IMR-90 (cell line): ENCODE measurements around the gene RSPH9. TPM values are rescaled to one million over a fixed set of nuclear protein-coding genes. Genes with fewer than 3 reads are reported as not detected.
A peak's percentile ranks its signal among the peaks of the same experiment; 100 is the strongest.

Experiments used
- ATAC-seq: fragments of 200-7000 bp; cut with Tn5 transposase; 2 replicates; pipeline ENCODE4 v1.9.1; 2020; ENCODE audit warnings: low read depth, mild to moderate bottlenecking, moderate library complexity
- BruUV-seq: library from RNA; stranded (reverse); fragments of 400-500 nt; replicated peaks from 2 replicates; lab custom pipeline; 2021; lab: Mats Ljungman, UMichigan
- CTCF ChIA-PET: fragments of 300-600 bp; formaldehyde crosslinking; extraction: SDS; loops from one replicate; lab custom pipeline; 2021; ENCODE audit warnings: antibody characterized with exemption; lab: Yijun Ruan, JAX
- POLR2A ChIA-PET: fragments of 300-600 bp; sonication (Branson Sonifier 250); formaldehyde crosslinking; loops from one replicate; lab custom pipeline; 2022; ENCODE audit warnings: antibody characterized with exemption; ENCODE audit not compliant: unreplicated experiment; lab: Charles Lee
- DNase-seq: peaks from one replicate; pipeline ENCODE4 v3.0.0; 2013
- H2AFZ ChIP-seq: replicated peaks from 2 replicates; pipeline ENCODE3; 2013; ENCODE audit warnings: low read length, mild to moderate bottlenecking; ENCODE audit not compliant: poor library complexity
- H2AK5ac ChIP-seq: 2 replicates; pipeline ENCODE4 v1.6.1; 2013; ENCODE audit warnings: low read depth, low read length, inconsistent platforms
- H2AK9ac ChIP-seq: replicated peaks from 2 replicates; pipeline ENCODE3; 2013; ENCODE audit warnings: mild to moderate bottlenecking, low read depth, low read length, moderate library complexity; ENCODE audit not compliant: poor library complexity
- H2BK120ac ChIP-seq: 2 replicates; pipeline ENCODE4 v1.6.1; 2013; ENCODE audit warnings: low read depth, low read length, inconsistent platforms
- H2BK15ac ChIP-seq: 3 replicates; pipeline ENCODE4 v1.6.1; 2013; ENCODE audit warnings: low read depth, low read length, inconsistent platforms
- H2BK20ac ChIP-seq: 2 replicates; pipeline ENCODE4 v1.6.1; 2013; ENCODE audit warnings: low read depth, mild to moderate bottlenecking, inconsistent platforms, low read length, moderate library complexity
- H2BK5ac ChIP-seq: 2 replicates; pipeline ENCODE4 v1.6.1; 2013; ENCODE audit warnings: mild to moderate bottlenecking, low read depth, low read length, inconsistent platforms; ENCODE audit not compliant: poor library complexity, severe bottlenecking
- H3K14ac ChIP-seq: replicated peaks from 2 replicates; pipeline ENCODE4 v1.6.1; 2013; ENCODE audit warnings: low read depth, low read length, inconsistent platforms
- H3K18ac ChIP-seq: 2 replicates; pipeline ENCODE4 v1.6.1; 2013; ENCODE audit warnings: low read depth, low read length, control low read depth
- H3K23ac ChIP-seq: 2 replicates; pipeline ENCODE4 v1.6.1; 2013; ENCODE audit warnings: low read depth, low read length, inconsistent platforms
- H3K27ac ChIP-seq: 2 replicates; pipeline ENCODE4 v1.5.1; 2013; ENCODE audit warnings: mild to moderate bottlenecking, control low read depth, low read length; ENCODE audit not compliant: insufficient read depth
- H3K27me3 ChIP-seq: 2 replicates; pipeline ENCODE4 v1.6.1; 2013; ENCODE audit warnings: low read length; ENCODE audit not compliant: control insufficient read depth, insufficient read depth
- H3K36me3 ChIP-seq: 2 replicates; pipeline ENCODE4 v1.6.1; 2013; ENCODE audit warnings: low read length, mixed read lengths; ENCODE audit not compliant: control insufficient read depth, insufficient read depth
- H3K4ac ChIP-seq: 2 replicates; pipeline ENCODE4 v1.6.1; 2013; ENCODE audit warnings: low read depth, low read length, inconsistent platforms
- H3K4me1 ChIP-seq: 2 replicates; pipeline ENCODE4 v1.6.1; 2013; ENCODE audit warnings: low read length, mixed read lengths; ENCODE audit not compliant: control insufficient read depth, insufficient read depth
- H3K4me2 ChIP-seq: 2 replicates; pipeline ENCODE4 v1.6.1; 2013; ENCODE audit warnings: low read depth, mild to moderate bottlenecking, control low read depth, low read length, moderate library complexity
- H3K4me3 ChIP-seq: 2 replicates; pipeline ENCODE4 v1.5.1; 2013; ENCODE audit warnings: low read depth, mild to moderate bottlenecking, control low read depth, low read length, moderate library complexity; ENCODE audit not compliant: insufficient read depth
- H3K56ac ChIP-seq: 2 replicates; pipeline ENCODE4 v1.6.1; 2013; ENCODE audit warnings: low read length, inconsistent platforms; ENCODE audit not compliant: insufficient read depth; ENCODE audit errors: extremely low read depth
- H3K79me1 ChIP-seq, 2 experiments: 2 replicates each; pipeline ENCODE4 v1.6.1; 2013; ENCODE audit warnings: low read length in 2 of 2, inconsistent platforms in 1 of 2, low read depth in 1 of 2
- H3K9ac ChIP-seq: 2 replicates; pipeline ENCODE4 v1.6.1; 2013; ENCODE audit warnings: low read depth, low read length, control low read depth
- H3K9me1 ChIP-seq: 2 replicates; pipeline ENCODE4 v1.6.1; 2013; ENCODE audit warnings: low read length, inconsistent platforms; ENCODE audit not compliant: insufficient read depth
- H3K9me3 ChIP-seq: 2 replicates; pipeline ENCODE4 v1.6.1; 2013; ENCODE audit warnings: low read length; ENCODE audit not compliant: control insufficient read depth, insufficient read depth
- H4K20me1 ChIP-seq: 2 replicates; pipeline ENCODE4 v1.6.1; 2013; ENCODE audit warnings: low read length, inconsistent platforms; ENCODE audit not compliant: insufficient read depth
- H4K5ac ChIP-seq: 2 replicates; pipeline ENCODE4 v1.6.1; 2013; ENCODE audit warnings: mild to moderate bottlenecking, low read depth, low read length, control low read depth
- H4K8ac ChIP-seq, 2 experiments: 2 replicates each; pipeline ENCODE4 v1.6.1; 2013; ENCODE audit warnings: low read depth in 2 of 2, low read length in 2 of 2, control low read depth in 1 of 2, inconsistent platforms in 1 of 2
- H4K91ac ChIP-seq: 2 replicates; pipeline ENCODE4 v1.6.1; 2013; ENCODE audit warnings: low read depth, low read length, inconsistent platforms; ENCODE audit not compliant: insufficient read depth
- CHD1 ChIP-seq: IDR thresholded peaks from 2 replicates; pipeline ENCODE4 v1.6.1; 2012; ENCODE audit warnings: low read depth, low read length, improper control_type of control experiment
- MAZ ChIP-seq: IDR thresholded peaks from 2 replicates; pipeline ENCODE4 v1.6.1; 2012; ENCODE audit warnings: low read depth, mild to moderate bottlenecking, low read length, improper control_type of control experiment, moderate library complexity, borderline replicate concordance
- POLR2A ChIP-seq: IDR thresholded peaks from 2 replicates; pipeline ENCODE4 v1.6.1; 2012; ENCODE audit warnings: mild to moderate bottlenecking, low read depth, low read length
- WGBS, 2 experiments: methylation state at CpG; one replicate each; pipeline versions ENCODE4 v1.1.5 to v1.1.7; 2013; ENCODE audit warnings: missing lambda C conversion rate in 2 of 2; ENCODE audit not compliant: insufficient read length in 1 of 2; ENCODE audit errors: extremely low coverage in 2 of 2; 5-methylcytosine and 5-hydroxymethylcytosine counted together
- dilution Hi-C: fragments of 300-500 bp; cut with HindIII; formaldehyde crosslinking; loops from one replicate; pipeline ENCODE4 v1.14.3; 2018; ENCODE audit warnings: low sequenced_read_pairs; ENCODE audit not compliant: unreplicated experiment
- in situ Hi-C: fragments of 300-500 bp; cut with MboI; formaldehyde crosslinking; loops from 3 replicates; pipeline ENCODE4 v1.14.3; 2019; ENCODE audit warnings: low sequenced_read_pairs, inconsistent platforms, mixed read lengths
- intact Hi-C: fragments of 100-400 bp; cut with micrococcal nuclease; formaldehyde crosslinking; loops from 2 replicates; pipeline ENCODE4 v1.10.0; 2022
- polyA plus RNA-seq, 3 experiments: library from polyadenylated mRNA; depleted of rRNA; stranded (reverse); fragments of >200 nt; gene quantifications; 2 replicates each; pipeline ENCODE4 v1.2.3, GENCODE V29; 2012; ENCODE audit warnings: low replicate concordance in 1 of 3
- total RNA-seq: library from RNA; depleted of rRNA; stranded (reverse); fragments of >200 nt; gene quantifications from 2 replicates; pipeline ENCODE4 v1.2.3, GENCODE V29; 2012

RSPH9 gene
- total and polyA plus RNA-seq, 2 of the 4 experiments (the other 2 are of a cell fraction): 0.18 to 0.21 TPM

DNA sequence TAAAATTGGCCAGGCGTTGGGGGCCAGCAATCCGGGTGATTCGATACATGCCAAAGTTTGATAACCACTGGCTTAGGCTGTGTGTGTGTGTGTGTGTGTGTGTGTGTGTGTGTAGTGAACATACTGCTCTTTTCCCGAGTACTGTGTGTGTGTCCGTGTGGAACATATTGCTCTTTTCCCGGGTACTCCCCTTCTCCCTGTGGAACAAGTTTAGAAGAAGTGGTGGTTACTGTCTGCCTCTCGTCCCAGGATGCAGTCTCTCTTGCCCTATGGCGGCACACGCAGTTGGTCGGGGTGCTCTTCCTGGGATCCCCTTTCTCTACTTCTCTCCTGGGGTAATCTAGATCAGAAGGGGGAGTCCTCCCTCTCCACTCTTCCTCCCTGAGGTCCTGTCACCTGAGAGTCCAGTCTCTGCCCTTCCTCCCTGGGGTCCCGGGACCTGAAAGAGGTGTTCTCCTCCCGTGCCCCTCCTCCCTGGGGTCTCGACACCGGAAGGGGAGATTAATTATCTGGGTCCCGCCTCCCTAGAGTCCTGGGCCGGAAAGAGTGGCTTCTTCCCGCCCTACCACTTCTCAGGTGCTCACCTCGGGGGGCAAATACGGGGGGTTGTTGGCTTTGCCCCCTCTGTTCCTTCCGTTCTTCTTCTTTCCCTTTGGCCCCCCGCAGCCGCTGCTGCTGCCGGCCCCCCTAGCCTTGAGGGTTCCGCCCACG lies 16.3 kb upstream of the RSPH9 start:
- Histone ChIP-seq H2BK20ac (peak overlapping the region; percentile 70; the same call in 1 of the 2 replicates), H2AK5ac (peak overlapping the region; percentile 99), H3K27ac (peak overlapping the region; percentile 98), H3K9me1 (peaks cover 24% of the 10 kb centered on the region), H2BK5ac (peak overlapping the region; percentile 85), H3K14ac (peak overlapping the region; percentile 99), H4K8ac (peak overlapping the region; percentile 61 to 95), H3K56ac (peak overlapping the region; percentile 93), H2BK120ac (peak overlapping the region; percentile 69), H3K36me3 (peaks cover 27% of the 10 kb centered on the region), H3K27me3 (no peaks in the 10 kb centered on the region), H3K23ac (peak overlapping the region; percentile 99), H2AFZ (peak overlapping the region; percentile 67), H3K4me3 (peak overlapping the region; percentile 85), H3K4me1 (peaks cover 8% of the 10 kb centered on the region), H2BK15ac (peak overlapping the region; percentile 85; the same call in 1 of the 3 replicates), H3K4ac (peak overlapping the region; percentile 96), H4K20me1 (no peaks in the 10 kb centered on the region), H3K4me2 (peak overlapping the region; percentile 96), H4K91ac (peak overlapping the region; percentile 85), H3K9ac (peak overlapping the region; percentile 99), H4K5ac (peak overlapping the region; percentile 66), H3K79me1 (peaks cover 31 to 51% of the 10 kb centered on the region in 2 experiments), H2AK9ac (peak overlapping the region; percentile 92), H3K9me3 (no peaks in the 10 kb centered on the region), H3K18ac (peak overlapping the region; percentile 62)
- in situ Hi-C loops (no loop called here), dilution Hi-C loops (no loop called here), intact Hi-C loops (loop anchor here (5.0 kb wide), 1 partner anchor 144 kb away; the partner anchor contains the start of gene VEGFA)
- peak; percentile 22 for ATAC-seq
- peak; percentile 34 for DNase-seq
- peak; percentile 21; the same call in 1 of the 2 replicates for TF ChIP-seq CHD1
- peak; percentile 29; the same call in 1 of the 2 replicates for TF ChIP-seq POLR2A
- no peak for TF ChIP-seq MAZ
- ChIA-PET CTCF (no interaction called here), POLR2A (interaction anchor here (1.0 kb wide), 1 partner anchor 15 kb away, joined by 3 read pairs; no protein-coding TSS in a partner anchor)
- TSS peak; percentile 27 for BruUV-seq
- WGBS, 2 experiments: 0% methylated on average over 3 of the region's 25 CpGs; no CpG with 5 or more reads in 1 of the 2 experiments
